GM23248 (cell line): ENCODE data around the gene WFIKKN1. TPM values are rescaled to one million over a fixed set of nuclear protein-coding genes. Genes with fewer than 3 reads are reported as not detected.

Experiments
- DNase-seq: peaks from one replicate; pipeline ENCODE4 v3.0.0-alpha.2; 2015
- H2AFZ ChIP-seq: fragments of 200-600 bp; sonication (generic); 2 replicates; pipeline ENCODE4 v1.6.1; 2016; ENCODE audit warnings: antibody characterized with exemption
- H3F3A ChIP-seq: fragments of 200-600 bp; sonication (generic); 2 replicates; pipeline ENCODE4 v1.6.1; 2016; ENCODE audit warnings: mild to moderate bottlenecking, antibody characterized with exemption, mixed run types; ENCODE audit not compliant: insufficient read depth
- H3K27ac ChIP-seq: fragments of 200-600 bp; sonication (generic); 2 replicates; pipeline ENCODE4 v1.5.1; 2016; ENCODE audit warnings: mild to moderate bottlenecking
- H3K27me3 ChIP-seq: fragments of 200-600 bp; sonication (generic); replicated peaks from 2 replicates; pipeline ENCODE4 v1.6.1; 2016; ENCODE audit warnings: mild to moderate bottlenecking; ENCODE audit not compliant: insufficient read depth
- H3K36me3 ChIP-seq: fragments of 200-600 bp; sonication (generic); 2 replicates; pipeline ENCODE4 v1.6.1; 2016; ENCODE audit warnings: low read depth, mild to moderate bottlenecking
- H3K4me1 ChIP-seq: fragments of 200-600 bp; sonication (generic); 2 replicates; pipeline ENCODE4 v1.6.1; 2016; ENCODE audit warnings: mild to moderate bottlenecking; ENCODE audit not compliant: insufficient read depth
- H3K4me2 ChIP-seq: fragments of 200-600 bp; sonication (generic); one replicate; pipeline ENCODE4 v1.6.1; 2016; ENCODE audit warnings: mild to moderate bottlenecking; ENCODE audit not compliant: unreplicated experiment
- H3K4me3 ChIP-seq: fragments of 200-600 bp; sonication (generic); 2 replicates; pipeline ENCODE4 v1.5.1; 2016; ENCODE audit warnings: mild to moderate bottlenecking
- H3K79me2 ChIP-seq: fragments of 200-600 bp; sonication (generic); 2 replicates; pipeline ENCODE4 v1.6.1; 2016; ENCODE audit warnings: mild to moderate bottlenecking; ENCODE audit not compliant: insufficient read depth
- H3K9ac ChIP-seq: fragments of 200-600 bp; sonication (generic); 2 replicates; pipeline ENCODE4 v1.6.1; 2016; ENCODE audit warnings: mild to moderate bottlenecking
- H3K9me2 ChIP-seq: fragments of 200-600 bp; sonication (generic); 2 replicates; pipeline ENCODE4 v1.6.1; 2016; ENCODE audit warnings: mixed run types, mild to moderate bottlenecking, moderate library complexity; ENCODE audit not compliant: insufficient read depth
- H3K9me3 ChIP-seq: fragments of 200-600 bp; sonication (generic); one replicate; pipeline ENCODE4 v1.6.1; 2017; ENCODE audit warnings: low read depth
- H4K20me1 ChIP-seq: fragments of 200-600 bp; sonication (generic); 2 replicates; pipeline ENCODE4 v1.6.0; 2016; ENCODE audit not compliant: insufficient read depth
- EZH2 ChIP-seq: fragments of 200-600 bp; sonication (generic); IDR thresholded peaks from 2 replicates; pipeline ENCODE4 v1.6.1; 2018; ENCODE audit warnings: antibody characterized with exemption, mild to moderate bottlenecking; ENCODE audit not compliant: insufficient read depth, poor library complexity, severe bottlenecking
- EZH2phosphoT487 ChIP-seq: fragments of 200-600 bp; sonication (generic); IDR thresholded peaks from 2 replicates; pipeline ENCODE4 v1.6.1; 2018; ENCODE audit warnings: antibody characterized with exemption, moderate library complexity, mild to moderate bottlenecking, low read depth; ENCODE audit not compliant: insufficient read depth
- WGBS, 2 experiments: methylation state at CpG; one replicate each; pipeline ENCODE4 v1.1.6; 2015 to 2017; ENCODE audit warnings: low lambda C conversion rate in 2 of 2, low coverage in 1 of 2; ENCODE audit errors: missing lambda C conversion rate in 2 of 2; 5-methylcytosine and 5-hydroxymethylcytosine counted together
- in situ Hi-C: fragments of 300-500 bp; cut with MboI; formaldehyde crosslinking; loops from 2 replicates; pipeline ENCODE4 v1.15.0; 2020
- polyA plus RNA-seq: library from polyadenylated mRNA; unstranded; fragments of >200 nt; fragmentation: Nextera tagmentation; extraction: Ambion mirVana; gene quantifications from 2 replicates; pipeline ENCODE4 v1.2.1, GENCODE V29; 2016
- total RNA-seq: library from RNA; depleted of rRNA; stranded (reverse); fragments of >200 nt; shearing (Covaris generic); gene quantifications from 2 replicates; pipeline ENCODE4 v1.2.3, GENCODE V29; 2014; rRNA removed

WFIKKN1 gene
- total and polyA plus RNA-seq, 2 experiments from 2014 or later, result not detected

GRCh38 chr16:682493-683395 lies 52.0 kb downstream of the WFIKKN1 start:
- in situ Hi-C loops, result no loop called here
- H3K27me3 ChIP-seq, result no peaks in the 10 kb centered on the region
- peaks cover 11% of the 10 kb centered on the region; the same call in 1 of the 2 replicates for H3K36me3 ChIP-seq
- peaks cover 45% of the 10 kb centered on the region for H3K79me2 ChIP-seq
- H3K9me3 ChIP-seq, result no peaks in the 10 kb centered on the region
- no peaks in the 10 kb centered on the region for H4K20me1 ChIP-seq
- H3F3A ChIP-seq, result peaks cover 15% of the 10 kb centered on the region; the same call in 1 of the 2 replicates
- no peaks in the 10 kb centered on the region for H3K9me2 ChIP-seq
- peak overlapping the region; percentile 68 for H3K9ac ChIP-seq
- 81 to 83% methylated on average over 36 of the region's 36 CpGs for WGBS, 2 experiments
- no peak for DNase-seq
- TF ChIP-seq EZH2, result no peak
- TF ChIP-seq EZH2phosphoT487, result no peak
- H3K4me3 ChIP-seq, result peak overlapping the region; percentile 70
- peak overlapping the region; percentile 73 for H3K4me2 ChIP-seq
- H2AFZ ChIP-seq, result no peak overlapping the region
- no peak overlapping the region for H3K27ac ChIP-seq
- H3K4me1 ChIP-seq, result peaks cover 15% of the 10 kb centered on the region

DNA sequence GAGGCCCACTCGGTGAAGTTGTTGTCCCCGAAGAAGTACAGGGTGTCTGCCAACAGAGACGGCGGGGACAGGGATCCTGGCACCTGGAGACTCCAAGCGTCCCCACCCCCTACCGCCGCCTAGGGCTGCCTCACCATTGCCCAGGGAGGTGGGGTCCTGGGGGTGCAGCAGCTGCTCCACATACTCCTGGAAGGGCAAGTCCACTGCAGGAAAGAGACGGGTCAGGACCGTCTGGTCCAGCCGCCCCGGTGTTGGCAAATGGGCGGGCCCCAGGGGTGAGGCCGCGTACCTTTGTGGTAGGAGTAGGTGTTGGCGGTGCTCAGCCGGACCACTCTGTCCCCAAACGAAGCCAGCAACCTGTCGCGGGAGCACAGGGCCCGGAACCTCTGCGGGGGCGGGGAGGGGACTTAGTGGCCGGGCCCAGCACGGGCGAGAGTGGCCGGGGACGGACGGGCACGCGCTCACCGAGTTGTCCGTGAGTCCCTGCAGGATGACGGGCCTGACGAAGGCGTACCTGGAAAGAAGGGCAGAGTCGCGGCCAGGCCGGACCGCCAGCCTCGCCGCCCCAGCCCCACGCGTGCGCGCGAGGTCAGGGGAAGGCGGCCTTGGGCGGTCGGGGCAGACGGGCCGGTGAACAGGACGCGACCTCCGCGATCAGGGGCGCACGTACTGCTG lies 52.7 kb downstream of the WFIKKN1 start:
- no peaks in the 10 kb centered on the region for H4K20me1 ChIP-seq
- H3K4me2 ChIP-seq, result peak overlapping the region; percentile 73
- H3K27me3 ChIP-seq, result no peaks in the 10 kb centered on the region
- peaks cover 15% of the 10 kb centered on the region; the same call in 1 of the 2 replicates for H3F3A ChIP-seq
- H2AFZ ChIP-seq, result no peak overlapping the region
- peaks cover 15% of the 10 kb centered on the region for H3K4me1 ChIP-seq
- H3K9me3 ChIP-seq, result no peaks in the 10 kb centered on the region
- peak; percentile 40 for DNase-seq
- in situ Hi-C loops, result no loop called here
- no peaks in the 10 kb centered on the region for H3K9me2 ChIP-seq
- 10 to 24% methylated on average over 20 to 57 of the region's 57 CpGs for WGBS, 2 experiments
- H3K9ac ChIP-seq, result peak overlapping the region; percentile 68
- H3K4me3 ChIP-seq, result peak overlapping the region; percentile 70
- peaks cover 47% of the 10 kb centered on the region for H3K79me2 ChIP-seq
- TF ChIP-seq EZH2phosphoT487 (no peak), EZH2 (no peak)
- peaks cover 11% of the 10 kb centered on the region; the same call in 1 of the 2 replicates for H3K36me3 ChIP-seq
- peak overlapping the region; percentile 58 for H3K27ac ChIP-seq

Other genes starting within 250 kb of the WFIKKN1 start
- gene PGAP6, start 249.0 kb upstream of the WFIKKN1 start, total RNA-seq, result 78.4 and 98.6 TPM in 2 replicates
- 16.4 and 20.6 TPM in 2 replicates for gene PGAP6, start 249.0 kb upstream of the WFIKKN1 start, polyA plus RNA-seq
- 128 and 175 TPM in 2 replicates for gene NME4, start 233.8 kb upstream of the WFIKKN1 start, total RNA-seq
- 283 and 293 TPM in 2 replicates for gene NME4, start 233.8 kb upstream of the WFIKKN1 start, polyA plus RNA-seq
- 7.8 and 8.9 TPM in 2 replicates for gene DECR2, start 229.1 kb upstream of the WFIKKN1 start, total RNA-seq
- gene DECR2, start 229.1 kb upstream of the WFIKKN1 start, polyA plus RNA-seq, result 25.2 and 26.1 TPM in 2 replicates
- gene RAB11FIP3, start 205.3 kb upstream of the WFIKKN1 start, total RNA-seq, result 27.8 and 33.5 TPM in 2 replicates
- 0.46 and 1.2 TPM in 2 replicates for gene RAB11FIP3, start 205.3 kb upstream of the WFIKKN1 start, polyA plus RNA-seq
- gene CAPN15, start 103.3 kb upstream of the WFIKKN1 start, total RNA-seq, result 68.0 and 69.4 TPM in 2 replicates
- gene CAPN15, start 103.3 kb upstream of the WFIKKN1 start, polyA plus RNA-seq, result 5.4 and 5.7 TPM in 2 replicates
- gene PRR35, start 70.6 kb upstream of the WFIKKN1 start, total RNA-seq, result not detected in 2 replicates
- not detected in 2 replicates for gene PRR35, start 70.6 kb upstream of the WFIKKN1 start, polyA plus RNA-seq
- 0.11 and 0.13 TPM in 2 replicates for gene NHLRC4, start 64.0 kb upstream of the WFIKKN1 start, total RNA-seq
- gene NHLRC4, start 64.0 kb upstream of the WFIKKN1 start, polyA plus RNA-seq, result 0.20 TPM in 1 of 2 replicates, not detected in the other
- gene PIGQ, start 61.0 kb upstream of the WFIKKN1 start, total RNA-seq, result 35.0 and 43.5 TPM in 2 replicates
- 31.6 and 33.9 TPM in 2 replicates for gene PIGQ, start 61.0 kb upstream of the WFIKKN1 start, polyA plus RNA-seq
- gene RAB40C, start 40.9 kb upstream of the WFIKKN1 start, total RNA-seq, result 18.8 and 28.3 TPM in 2 replicates
- 9.5 TPM in 2 replicates for gene RAB40C, start 40.9 kb upstream of the WFIKKN1 start, polyA plus RNA-seq
- 150 and 218 TPM in 2 replicates for gene METTL26, start 5.3 kb downstream of the WFIKKN1 start, total RNA-seq
- gene METTL26, start 5.3 kb downstream of the WFIKKN1 start, polyA plus RNA-seq, result 151 and 155 TPM in 2 replicates
- gene MCRIP2, start 10.8 kb downstream of the WFIKKN1 start, total RNA-seq, result 29.3 and 30.4 TPM in 2 replicates
- gene MCRIP2, start 10.8 kb downstream of the WFIKKN1 start, polyA plus RNA-seq, result 22.4 and 22.6 TPM in 2 replicates
- 16.5 and 24.7 TPM in 2 replicates for gene WDR90, start 18.4 kb downstream of the WFIKKN1 start, total RNA-seq
- 4.7 and 8.2 TPM in 2 replicates for gene WDR90, start 18.4 kb downstream of the WFIKKN1 start, polyA plus RNA-seq
- gene RHOT2, start 37.1 kb downstream of the WFIKKN1 start, total RNA-seq, result 44.9 and 65.9 TPM in 2 replicates
- gene RHOT2, start 37.1 kb downstream of the WFIKKN1 start, polyA plus RNA-seq, result 65.1 and 70.0 TPM in 2 replicates
- 0.89 and 2.1 TPM in 2 replicates for gene RHBDL1, start 44.7 kb downstream of the WFIKKN1 start, total RNA-seq
- gene RHBDL1, start 44.7 kb downstream of the WFIKKN1 start, polyA plus RNA-seq, result 0.90 and 1.5 TPM in 2 replicates
- 183 and 201 TPM in 2 replicates for gene STUB1, start 49.4 kb downstream of the WFIKKN1 start, total RNA-seq
- 207 and 216 TPM in 2 replicates for gene STUB1, start 49.4 kb downstream of the WFIKKN1 start, polyA plus RNA-seq
- gene JMJD8, start 53.3 kb downstream of the WFIKKN1 start, total RNA-seq, result 88.8 and 96.3 TPM in 2 replicates
- gene JMJD8, start 53.3 kb downstream of the WFIKKN1 start, polyA plus RNA-seq, result 87.9 and 91.6 TPM in 2 replicates
- gene WDR24, start 59.4 kb downstream of the WFIKKN1 start, total RNA-seq, result 1.3 and 3.4 TPM in 2 replicates
- gene WDR24, start 59.4 kb downstream of the WFIKKN1 start, polyA plus RNA-seq, result 13.1 and 13.7 TPM in 2 replicates
- 0.54 TPM in 1 of 2 replicates, not detected in the other for gene FBXL16, start 74.8 kb downstream of the WFIKKN1 start, total RNA-seq
- 0.16 and 0.29 TPM in 2 replicates for gene FBXL16, start 74.8 kb downstream of the WFIKKN1 start, polyA plus RNA-seq
- gene METRN, start 84.1 kb downstream of the WFIKKN1 start, total RNA-seq, result 90.7 and 98.1 TPM in 2 replicates
- gene METRN, start 84.1 kb downstream of the WFIKKN1 start, polyA plus RNA-seq, result 21.6 and 26.0 TPM in 2 replicates
- 20.4 and 34.8 TPM in 2 replicates for gene ANTKMT, start 90.2 kb downstream of the WFIKKN1 start, total RNA-seq
- 33.3 and 33.5 TPM in 2 replicates for gene ANTKMT, start 90.2 kb downstream of the WFIKKN1 start, polyA plus RNA-seq
- gene CCDC78, start 95.5 kb downstream of the WFIKKN1 start, total RNA-seq, result 1.0 and 9.5 TPM in 2 replicates
- 0.78 and 1.1 TPM in 2 replicates for gene CCDC78, start 95.5 kb downstream of the WFIKKN1 start, polyA plus RNA-seq
- 5.8 and 7.8 TPM in 2 replicates for gene HAGHL, start 96.1 kb downstream of the WFIKKN1 start, total RNA-seq
- gene HAGHL, start 96.1 kb downstream of the WFIKKN1 start, polyA plus RNA-seq, result 10.8 and 64.8 TPM in 2 replicates
- 24.0 and 37.5 TPM in 2 replicates for gene CIAO3, start 110.0 kb downstream of the WFIKKN1 start, total RNA-seq
- 24.5 and 27.8 TPM in 2 replicates for gene CIAO3, start 110.0 kb downstream of the WFIKKN1 start, polyA plus RNA-seq
- not detected in 2 replicates for gene MSLN, start 129.7 kb downstream of the WFIKKN1 start, total RNA-seq
- not detected in 2 replicates for gene MSLN, start 129.7 kb downstream of the WFIKKN1 start, polyA plus RNA-seq
- 44.6 and 54.3 TPM in 2 replicates for gene RPUSD1, start 157.4 kb downstream of the WFIKKN1 start, total RNA-seq
- 15.4 and 19.1 TPM in 2 replicates for gene RPUSD1, start 157.4 kb downstream of the WFIKKN1 start, polyA plus RNA-seq
- 9.1 and 13.1 TPM in 2 replicates for gene CHTF18, start 157.6 kb downstream of the WFIKKN1 start, total RNA-seq
- 8.0 and 8.8 TPM in 2 replicates for gene CHTF18, start 157.6 kb downstream of the WFIKKN1 start, polyA plus RNA-seq
- gene GNG13, start 169.7 kb downstream of the WFIKKN1 start, total RNA-seq, result not detected in 2 replicates
- gene GNG13, start 169.7 kb downstream of the WFIKKN1 start, polyA plus RNA-seq, result not detected in 2 replicates